TTC549 (cell line): ENCODE data around the gene UBR3.

Source experiments
- FAIRE-seq: peaks from 2 replicates; lab custom pipeline; 2012; peaks lifted over from hg19 to GRCh38; lab: Jason Lieb, UNC

The UBR3 gene

GRCh38 chr2:170047331-170048065 is 220.2 kb downstream of the UBR3 start:
- no peak for FAIRE-seq

- no peak for FAIRE-seq
Observed at GRCh38 chr2:170052151-170052550, 224.9 kb downstream of the UBR3 start.

- no peak for FAIRE-seq
Observed at GRCh38 chr2:170054997-170055396, 227.7 kb downstream of the UBR3 start.

- no peak for FAIRE-seq
Observed at GRCh38 chr2:170056900-170057299, 229.6 kb downstream of the UBR3 start.

- FAIRE-seq, result no peak
Observed at GRCh38 chr2:170063456-170064235, 236.4 kb downstream of the UBR3 start.

GRCh38 chr2:170070778-170071177 is 243.5 kb downstream of the UBR3 start:
- no peak for FAIRE-seq

- FAIRE-seq, result no peak
Observed at GRCh38 chr2:170073288-170073687, 246.0 kb downstream of the UBR3 start.

- FAIRE-seq, result no peak
Observed at GRCh38 chr2:170076189-170076588, 248.9 kb downstream of the UBR3 start.

- FAIRE-seq, result no peak
Observed at GRCh38 chr2:170077830-170078569, 250.7 kb downstream of the UBR3 start.

GRCh38 chr2:170084820-170085491 is 257.7 kb downstream of the UBR3 start:
- no peak for FAIRE-seq

- FAIRE-seq, result no peak
Observed at GRCh38 chr2:170086117-170086688, 258.9 kb downstream of the UBR3 start.

GRCh38 chr2:170086751-170087412 is 259.6 kb downstream of the UBR3 start:
- no peak for FAIRE-seq

GRCh38 chr2:170087413-170087793 is 260.1 kb downstream of the UBR3 start:
- FAIRE-seq, result no peak

GRCh38 chr2:170088776-170089175 is 261.5 kb downstream of the UBR3 start:
- FAIRE-seq, result no peak

GRCh38 chr2:170090229-170090628 is 263.0 kb downstream of the UBR3 start:
- FAIRE-seq, result no peak

GRCh38 chr2:170091436-170091835 is 264.2 kb downstream of the UBR3 start:
- FAIRE-seq, result no peak

GRCh38 chr2:170092436-170093060 is 265.3 kb downstream of the UBR3 start:
- FAIRE-seq, result no peak

GRCh38 chr2:170095380-170095779 is 268.1 kb downstream of the UBR3 start:
- FAIRE-seq, result no peak

- no peak for FAIRE-seq
Observed at GRCh38 chr2:170098626-170099312, 271.5 kb downstream of the UBR3 start.

- no peak for FAIRE-seq
Observed at GRCh38 chr2:170101789-170102188, 274.5 kb downstream of the UBR3 start.
